ENCODE results near the gene SPATA33.
"Not testable (repeated sequence)": the region's sequence is repeated elsewhere in the genome, so short reads cannot be mapped to it uniquely, and the experiment has no call there.

The SPATA33 gene

DNA sequence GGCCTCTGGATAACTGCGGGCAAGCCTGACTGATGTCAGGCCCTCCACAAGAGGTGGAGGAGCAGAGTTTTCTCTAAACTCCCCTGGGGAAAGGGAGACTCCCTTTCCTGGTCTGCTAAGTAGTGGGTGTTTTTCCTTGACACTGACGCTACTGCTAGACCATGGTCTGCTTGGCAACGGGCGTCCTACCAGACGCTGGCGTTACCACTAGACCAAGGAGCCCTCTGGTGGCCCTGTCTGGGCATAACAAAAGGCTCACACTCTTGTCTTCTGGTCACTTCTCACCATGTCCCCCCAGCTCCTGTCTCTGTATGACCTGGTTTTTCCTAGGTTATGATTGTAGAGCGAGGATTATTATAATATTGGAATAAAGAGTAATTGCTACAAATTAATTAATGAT is 9.4 kb downstream of the SPATA33 start:
- not testable (repeated sequence) for DNase-seq

DNA sequence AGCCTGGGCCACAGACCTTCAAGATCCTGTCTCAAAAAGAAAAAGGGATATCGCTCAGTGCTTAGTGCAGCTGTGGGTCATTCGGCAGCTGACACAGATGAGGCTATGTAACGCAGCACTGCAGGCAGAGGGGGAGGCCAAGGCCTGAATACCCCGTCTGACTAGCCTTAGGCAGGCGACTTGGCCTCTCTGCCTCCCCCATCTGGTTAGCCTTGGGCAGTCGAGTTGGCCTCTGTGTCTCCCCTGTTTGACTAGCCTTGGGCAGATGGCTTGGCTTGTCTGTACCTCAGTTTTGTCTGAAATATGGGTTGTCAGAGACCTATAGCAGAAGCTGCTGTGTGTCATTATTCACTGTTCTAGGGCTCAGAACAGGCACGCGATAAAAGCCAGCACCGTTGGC is 10.0 kb downstream of the SPATA33 start:
- DNase-seq, result no peak

DNA sequence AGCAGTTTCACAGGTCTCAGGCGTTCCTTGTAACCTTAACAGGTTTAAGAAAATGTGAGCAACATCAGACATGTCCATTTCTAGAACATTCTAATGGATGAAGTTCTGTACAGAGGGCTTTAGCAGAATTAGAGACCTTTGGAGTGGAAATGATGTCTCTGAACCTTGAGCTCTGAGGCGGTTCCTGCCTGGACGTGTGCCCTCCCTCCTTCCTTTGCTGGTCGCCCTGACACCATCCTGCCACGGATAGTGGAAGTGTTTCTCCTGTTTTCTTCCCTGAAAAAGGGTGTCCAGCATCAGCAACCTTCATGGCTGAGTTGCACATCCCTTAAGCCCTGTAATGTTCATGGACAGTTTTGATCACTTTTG is 11.1 kb downstream of the SPATA33 start:
- DNase-seq, result no peak

DNA sequence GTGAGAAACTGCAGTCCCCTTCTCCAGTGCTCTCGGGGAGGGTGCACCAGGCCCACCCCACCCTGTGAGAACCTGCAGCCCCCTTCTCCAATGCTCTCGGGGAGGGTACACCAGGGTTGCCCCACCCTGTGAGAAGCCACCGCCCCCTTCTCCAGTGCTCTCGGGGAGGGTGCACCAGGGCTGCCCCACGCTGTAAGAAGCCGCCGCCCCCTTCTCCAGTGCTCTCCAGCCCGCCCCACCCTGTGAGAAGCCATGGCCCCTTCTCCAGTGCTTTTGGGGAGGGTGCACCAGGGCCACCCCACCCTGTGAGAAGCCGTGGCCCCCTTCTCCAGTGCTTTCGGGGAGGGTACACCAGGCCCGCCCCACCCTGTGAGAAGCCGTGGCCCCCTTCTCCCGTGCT is 12.1 kb downstream of the SPATA33 start:
- DNase-seq, result no peak

DNA sequence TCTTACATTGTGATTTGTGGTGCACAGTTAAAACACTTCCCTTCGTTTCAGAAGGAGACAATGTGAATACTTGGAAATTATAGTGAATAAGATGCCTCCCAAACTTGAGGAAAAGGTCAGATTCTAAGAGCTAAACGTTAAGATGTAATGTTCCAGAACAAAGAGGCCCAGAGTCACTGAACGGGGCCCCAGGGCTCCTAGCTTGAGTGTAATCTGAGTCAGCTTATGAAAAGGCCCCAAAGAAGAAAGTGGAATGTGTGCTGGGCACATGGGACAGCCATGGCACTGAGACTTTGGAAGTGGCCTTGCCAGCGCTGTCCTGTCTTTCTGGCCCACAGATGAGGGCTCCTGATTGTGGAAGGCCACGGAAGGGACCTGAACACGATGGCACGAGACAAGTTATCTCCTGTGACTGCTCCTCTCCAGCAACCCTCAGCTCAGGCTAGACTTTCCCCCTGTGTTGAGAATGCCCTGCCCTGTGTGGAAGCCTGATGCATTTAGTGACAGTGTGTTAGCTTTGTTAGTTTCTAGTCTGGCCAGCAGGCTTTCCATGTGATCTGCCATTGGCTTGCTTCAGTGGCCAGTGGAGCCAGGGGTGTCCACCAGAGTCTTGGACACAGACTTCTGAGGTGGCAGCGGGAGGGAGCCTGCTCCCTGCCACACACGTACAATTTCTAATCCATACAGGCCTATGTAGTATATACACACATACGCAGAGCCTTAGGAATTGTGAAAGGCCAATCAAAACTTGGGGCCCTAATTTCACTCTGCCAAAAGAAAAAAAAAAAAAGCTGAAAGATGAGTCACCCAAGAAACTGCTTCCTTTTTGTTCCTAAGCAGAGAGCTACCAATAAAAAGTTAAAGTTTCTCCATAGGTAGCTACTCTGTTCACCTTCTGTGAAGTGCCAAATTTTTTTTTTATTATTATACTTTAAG is 13.1 kb downstream of the SPATA33 start:
- no peak for DNase-seq

DNA sequence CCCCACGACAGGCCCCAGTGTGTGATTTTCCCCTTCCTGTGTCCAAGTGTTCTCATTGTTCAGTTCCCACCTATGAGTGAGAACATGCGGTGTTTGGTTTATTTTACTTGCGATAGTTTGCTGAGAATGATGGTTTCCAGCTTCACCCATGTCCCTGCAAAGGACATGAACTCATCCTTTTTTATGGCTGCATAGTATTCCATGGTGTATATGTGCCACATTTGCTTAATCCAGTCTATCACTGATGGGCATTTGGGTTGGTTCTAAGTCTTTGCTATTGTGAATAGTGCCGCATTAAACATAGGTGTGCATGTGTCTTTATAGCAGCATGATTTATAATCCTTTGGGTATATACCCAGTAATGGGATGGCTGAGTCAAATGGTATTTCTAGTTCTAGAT is 13.9 kb downstream of the SPATA33 start:
- DNase-seq, result not testable (repeated sequence)

DNA sequence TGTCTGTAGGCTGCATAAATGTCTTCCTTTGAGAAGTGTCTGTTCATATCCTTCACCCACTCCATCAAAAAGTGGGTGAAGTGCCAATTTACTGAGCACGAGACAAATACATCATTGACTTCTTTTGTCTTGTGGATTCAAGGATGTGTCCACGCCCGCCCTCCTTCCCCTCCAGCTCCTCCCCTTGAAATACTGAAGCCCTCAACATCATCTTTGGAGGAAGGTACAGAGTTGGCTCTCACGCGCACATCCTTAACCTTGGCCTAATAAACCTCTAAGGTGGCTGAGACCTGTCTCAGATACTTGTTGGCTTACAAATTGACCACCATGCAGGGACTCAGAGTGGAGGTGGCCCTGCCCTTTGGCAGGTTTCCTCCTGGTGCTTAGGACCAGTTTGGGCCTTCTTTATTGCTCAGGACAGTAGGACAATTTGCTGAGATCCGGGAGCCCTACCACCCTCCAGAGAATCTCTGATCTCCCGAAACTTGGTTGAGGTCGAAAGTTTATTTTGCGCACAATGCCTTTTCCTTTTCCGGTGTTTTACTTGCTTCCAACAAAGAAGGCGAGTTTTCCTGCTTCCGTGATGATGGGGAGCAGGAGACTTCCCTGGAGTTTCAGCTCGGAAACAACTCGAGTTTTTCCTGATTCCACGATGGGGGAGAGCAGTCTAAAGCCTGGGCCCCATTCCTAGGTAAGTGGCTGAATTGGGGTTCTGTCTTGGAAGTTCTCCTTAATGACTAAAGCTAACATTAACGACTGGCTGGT is 14.7 kb downstream of the SPATA33 start:
- no peak for DNase-seq

DNA sequence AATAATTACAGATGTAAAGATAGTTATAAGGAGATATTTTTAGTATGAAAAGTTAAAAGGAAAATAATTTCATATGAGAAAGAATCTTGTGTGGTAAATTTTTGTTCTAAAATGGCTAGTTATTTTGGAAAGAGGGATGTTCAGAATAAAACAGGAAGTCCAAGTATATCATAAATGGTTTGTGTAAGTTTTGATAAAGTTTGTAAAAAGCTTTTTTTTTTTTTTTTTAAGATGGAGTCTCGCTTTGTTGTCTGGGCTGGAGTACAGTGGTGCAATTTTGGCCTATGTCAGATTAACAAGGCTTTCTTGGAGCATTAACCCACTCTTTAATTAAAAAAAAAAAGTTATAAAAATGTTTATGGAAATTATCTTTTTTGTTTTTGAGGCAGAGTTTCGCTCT is 20.6 kb downstream of the SPATA33 start:
- no peak for DNase-seq

DNA sequence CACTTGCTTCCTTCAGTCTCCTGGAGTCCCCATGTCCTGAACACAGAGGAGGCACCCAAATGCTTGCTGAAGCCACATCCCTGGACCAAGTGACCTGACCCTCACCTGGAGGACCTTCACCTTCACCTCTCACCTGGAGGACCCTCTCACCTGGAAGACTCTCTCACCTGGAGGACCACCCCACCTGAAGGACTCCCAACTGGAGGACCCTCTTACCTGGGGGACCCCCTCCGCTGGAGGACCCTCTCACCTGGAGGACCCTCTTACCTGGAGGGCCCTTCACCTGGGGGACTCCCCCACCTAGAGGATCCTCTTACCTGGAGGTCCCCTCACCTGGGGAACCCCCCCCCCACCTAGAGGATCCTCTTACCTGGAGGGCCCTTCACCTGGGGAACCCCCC is 28.3 kb downstream of the SPATA33 start:
- no peak for DNase-seq

DNA sequence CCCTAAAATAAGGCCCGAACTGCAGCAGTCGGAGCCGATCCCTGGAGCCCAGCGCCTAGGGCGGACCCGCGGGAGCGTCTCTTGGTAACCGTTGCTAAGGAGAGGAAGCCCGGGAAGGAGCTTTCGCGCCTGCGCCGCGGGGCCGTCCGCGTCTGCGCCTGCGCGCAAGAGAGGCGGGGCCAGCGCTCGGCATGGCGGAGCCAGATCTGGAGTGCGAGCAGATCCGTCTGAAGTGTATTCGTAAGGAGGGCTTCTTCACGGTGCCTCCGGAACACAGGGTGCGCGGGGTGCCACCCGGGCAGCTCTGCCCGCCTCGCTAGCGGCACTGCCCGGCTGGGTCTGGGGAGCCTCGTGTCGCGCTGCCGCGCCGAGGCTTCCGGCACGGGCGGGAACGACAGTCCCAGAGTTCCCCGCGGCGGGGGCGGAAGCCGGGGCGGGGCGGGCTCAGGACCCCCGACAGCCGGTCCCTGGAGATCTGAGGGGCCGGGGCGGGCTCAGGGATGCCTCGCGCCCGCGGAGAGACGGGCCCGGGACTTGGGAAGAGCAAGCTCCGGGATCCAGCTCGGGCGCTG is 29.0 kb downstream of the SPATA33 start, which contains the start of gene CDK10:
Gene CDK10 (plus strand): TSS at position 170 of the 572 bp plus-strand sequence. CDS start 22 bp downstream, at position 192.
- DNase-seq, result peak; percentile 92

DNA sequence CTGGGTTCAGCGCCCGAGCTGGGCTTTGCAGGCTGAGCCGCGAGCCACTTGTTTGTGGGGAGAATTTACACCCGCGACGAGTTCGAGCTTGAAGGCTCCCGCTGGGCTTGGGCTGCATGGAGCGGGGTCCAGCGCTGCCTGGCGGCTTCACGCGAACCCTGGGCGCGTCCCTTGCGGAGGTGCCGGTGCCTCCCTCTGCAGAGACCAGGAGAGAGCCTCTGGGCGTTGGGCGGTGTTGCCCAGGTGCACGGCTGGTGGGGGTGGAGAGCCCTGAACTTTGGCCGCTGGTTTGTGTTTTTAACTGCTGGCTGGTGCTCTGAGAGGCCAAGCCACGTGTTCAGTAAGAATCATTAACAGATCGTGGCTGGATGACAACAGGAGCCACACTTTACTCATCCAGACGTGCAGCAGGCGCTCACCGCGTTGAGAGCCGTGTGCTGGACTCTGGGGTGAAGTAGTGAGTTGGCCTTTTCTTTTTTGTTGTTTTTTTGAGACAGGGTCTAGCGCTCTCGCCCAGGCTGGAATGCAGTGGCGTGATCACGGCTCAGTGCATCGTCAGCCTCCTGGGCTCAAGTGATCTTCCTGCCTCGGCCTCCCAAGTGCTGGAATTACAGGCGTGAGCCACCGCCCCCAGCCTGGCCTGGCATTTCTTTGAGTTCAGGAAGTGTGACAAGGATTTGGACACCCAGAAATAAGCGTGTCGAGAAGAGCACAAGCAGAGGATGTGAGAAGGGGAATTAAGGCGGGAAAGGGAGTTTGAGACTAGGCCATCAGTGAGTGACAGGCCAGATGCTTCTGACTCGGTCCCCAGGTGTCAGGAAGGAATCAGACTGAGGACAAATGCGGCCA is 29.7 kb downstream of the SPATA33 start:
- DNase-seq, result no peak

DNA sequence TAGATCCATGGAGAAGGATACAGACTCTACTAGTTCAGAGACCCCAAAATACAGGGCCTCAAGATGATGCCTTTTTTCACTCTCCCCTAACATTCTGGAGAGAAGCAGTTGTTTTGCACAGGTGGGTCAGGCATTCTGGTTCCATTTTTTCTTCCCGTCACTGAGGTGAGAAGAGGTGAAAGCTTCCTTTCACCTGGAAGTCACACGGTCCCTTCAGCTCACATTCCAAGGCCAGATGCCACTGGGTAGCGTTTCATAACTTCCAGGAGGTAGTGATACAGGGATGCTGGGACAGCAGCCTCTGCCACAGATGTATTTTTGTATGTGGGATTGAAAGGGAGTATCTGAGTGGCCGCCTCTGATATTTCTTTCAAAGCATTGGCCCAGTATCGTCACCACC is 30.8 kb downstream of the SPATA33 start:
- DNase-seq, result no peak

DNA sequence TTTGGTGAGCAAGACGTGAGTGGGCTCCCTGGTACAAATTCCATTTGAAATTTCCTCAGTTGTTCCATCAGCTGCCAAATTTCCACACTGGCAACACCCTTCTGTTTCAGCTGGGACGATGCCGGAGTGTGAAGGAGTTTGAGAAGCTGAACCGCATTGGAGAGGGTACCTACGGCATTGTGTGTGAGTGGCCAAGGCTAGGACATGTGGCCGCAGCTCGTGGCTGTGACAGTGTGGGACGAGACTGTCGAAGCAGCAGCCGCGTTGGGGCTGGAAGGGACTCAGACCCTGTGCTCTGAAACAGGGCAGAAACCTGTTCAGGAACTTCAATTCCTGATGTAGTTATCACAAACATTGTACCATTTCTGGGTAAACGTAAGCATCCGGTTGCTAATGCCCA is 31.5 kb downstream of the SPATA33 start:
- no peak for DNase-seq

DNA sequence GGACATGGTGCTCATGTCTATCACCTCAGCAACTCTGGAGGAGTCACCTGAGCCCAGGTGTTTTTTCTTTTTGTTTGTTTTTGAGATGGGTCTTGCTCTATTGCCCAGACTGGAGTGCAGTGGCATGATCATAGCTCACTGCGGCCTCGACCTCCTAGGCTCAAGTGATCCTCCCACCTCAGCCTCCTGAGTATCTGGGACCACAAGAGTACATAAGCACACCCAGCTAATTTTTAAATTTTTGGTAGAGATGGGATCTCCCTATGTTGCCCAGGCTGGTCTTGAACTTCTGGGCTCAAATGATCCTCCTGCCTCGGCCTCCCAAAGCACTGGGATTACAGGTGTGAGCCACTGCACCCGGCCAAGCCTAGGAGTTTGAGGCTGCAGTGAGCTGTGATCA is 32.0 kb downstream of the SPATA33 start:
- not testable (repeated sequence) for DNase-seq

DNA sequence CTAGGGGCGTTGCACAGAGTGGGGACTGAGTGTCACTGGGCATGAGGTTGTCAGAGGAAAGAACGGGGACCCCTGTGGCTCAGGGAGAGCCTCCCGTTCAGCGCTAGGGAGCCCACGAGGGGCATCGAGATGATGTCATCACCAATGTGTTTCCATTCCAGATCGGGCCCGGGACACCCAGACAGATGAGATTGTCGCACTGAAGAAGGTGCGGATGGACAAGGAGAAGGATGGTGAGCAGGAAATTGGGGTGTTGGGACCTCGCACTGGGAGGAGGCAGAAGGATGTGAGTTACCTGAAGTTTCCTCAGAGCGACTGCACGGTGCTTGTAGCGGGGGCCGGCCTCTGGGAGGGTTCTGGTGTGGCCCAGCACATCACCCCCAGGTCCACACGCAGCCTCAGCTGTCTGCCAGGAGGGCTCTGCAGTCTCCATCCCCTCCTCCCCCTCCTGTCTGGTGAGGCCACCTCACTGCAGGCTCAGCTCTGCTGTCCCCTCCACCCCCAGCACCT is 32.8 kb downstream of the SPATA33 start:
- DNase-seq, result no peak

DNA sequence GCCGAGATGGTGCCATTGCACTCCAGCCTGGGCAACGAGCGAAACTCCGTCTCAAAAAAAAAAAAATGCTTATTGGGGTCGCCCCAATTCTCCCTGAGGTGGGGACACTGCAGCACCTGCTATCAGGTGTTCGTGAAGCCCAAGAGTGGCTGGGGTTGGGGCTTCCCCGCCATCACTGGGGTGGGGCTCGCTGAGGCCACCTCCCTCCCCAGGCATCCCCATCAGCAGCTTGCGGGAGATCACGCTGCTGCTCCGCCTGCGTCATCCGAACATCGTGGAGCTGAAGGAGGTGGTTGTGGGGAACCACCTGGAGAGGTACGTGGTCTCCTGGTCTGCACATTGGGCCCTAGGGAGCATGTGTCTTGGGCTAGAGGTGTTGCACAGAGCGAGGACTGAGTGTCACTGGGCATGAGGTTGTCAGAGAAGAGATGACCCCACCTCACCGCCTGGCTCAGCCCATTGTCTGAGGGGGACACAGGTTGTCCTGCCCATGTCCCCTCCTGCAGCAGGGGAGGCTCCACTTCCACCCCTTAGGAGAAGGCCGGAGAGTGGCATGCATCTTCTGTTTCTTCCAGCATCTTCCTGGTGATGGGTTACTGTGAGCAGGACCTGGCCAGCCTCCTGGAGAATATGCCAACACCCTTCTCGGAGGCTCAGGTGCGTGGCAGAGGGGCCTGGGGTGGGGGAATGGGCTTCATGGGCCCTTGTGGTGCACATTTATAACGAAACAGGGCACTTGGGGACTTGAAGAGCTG is 33.8 kb downstream of the SPATA33 start:
- no peak for DNase-seq

DNA sequence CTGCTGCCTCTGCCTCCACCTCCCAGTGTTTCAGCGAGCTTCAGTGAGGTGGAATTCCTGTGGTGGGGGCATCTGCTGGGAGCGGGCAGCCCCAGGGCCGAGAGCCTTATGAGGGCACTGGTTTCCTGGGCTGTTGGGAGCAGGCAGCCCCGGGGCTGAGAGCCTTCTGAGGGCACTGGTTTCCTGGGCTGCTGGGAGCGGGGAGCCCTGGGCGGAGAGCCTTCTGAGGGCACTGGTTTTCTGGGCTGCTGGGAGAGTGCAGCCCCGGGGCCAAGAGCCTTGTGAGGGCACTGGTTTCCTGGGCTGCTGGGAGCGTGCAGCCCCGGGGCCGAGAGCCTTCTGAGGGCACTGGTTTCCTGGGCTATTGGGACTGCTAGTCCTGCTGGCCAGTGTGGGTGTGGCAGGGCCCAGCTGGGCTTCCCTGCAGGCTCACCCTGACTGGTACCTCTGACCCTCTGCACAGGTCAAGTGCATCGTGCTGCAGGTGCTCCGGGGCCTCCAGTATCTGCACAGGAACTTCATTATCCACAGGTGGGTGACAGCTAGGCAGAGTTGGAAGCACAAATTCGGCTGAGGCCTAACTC is 34.4 kb downstream of the SPATA33 start:
- no peak for DNase-seq

DNA sequence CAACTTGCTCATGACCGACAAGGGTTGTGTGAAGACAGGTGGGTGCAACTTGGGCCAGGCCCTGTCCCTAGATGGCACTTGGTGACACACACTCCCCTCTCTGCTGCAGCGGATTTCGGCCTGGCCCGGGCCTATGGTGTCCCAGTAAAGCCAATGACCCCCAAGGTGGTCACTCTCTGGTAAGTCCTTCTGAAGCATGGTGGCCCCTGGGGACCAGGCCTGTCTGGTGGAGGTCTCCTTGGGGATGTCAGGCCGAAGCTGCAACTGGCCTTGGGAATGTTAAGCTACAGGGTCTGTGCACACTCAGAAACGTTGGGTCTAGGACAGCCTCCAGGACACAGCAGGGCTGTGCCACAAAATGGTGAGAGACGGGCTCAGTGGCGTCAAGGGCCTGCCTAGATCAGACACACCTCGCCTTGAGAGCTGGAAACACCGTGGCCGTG is 35.7 kb downstream of the SPATA33 start:
- DNase-seq, result no peak

DNA sequence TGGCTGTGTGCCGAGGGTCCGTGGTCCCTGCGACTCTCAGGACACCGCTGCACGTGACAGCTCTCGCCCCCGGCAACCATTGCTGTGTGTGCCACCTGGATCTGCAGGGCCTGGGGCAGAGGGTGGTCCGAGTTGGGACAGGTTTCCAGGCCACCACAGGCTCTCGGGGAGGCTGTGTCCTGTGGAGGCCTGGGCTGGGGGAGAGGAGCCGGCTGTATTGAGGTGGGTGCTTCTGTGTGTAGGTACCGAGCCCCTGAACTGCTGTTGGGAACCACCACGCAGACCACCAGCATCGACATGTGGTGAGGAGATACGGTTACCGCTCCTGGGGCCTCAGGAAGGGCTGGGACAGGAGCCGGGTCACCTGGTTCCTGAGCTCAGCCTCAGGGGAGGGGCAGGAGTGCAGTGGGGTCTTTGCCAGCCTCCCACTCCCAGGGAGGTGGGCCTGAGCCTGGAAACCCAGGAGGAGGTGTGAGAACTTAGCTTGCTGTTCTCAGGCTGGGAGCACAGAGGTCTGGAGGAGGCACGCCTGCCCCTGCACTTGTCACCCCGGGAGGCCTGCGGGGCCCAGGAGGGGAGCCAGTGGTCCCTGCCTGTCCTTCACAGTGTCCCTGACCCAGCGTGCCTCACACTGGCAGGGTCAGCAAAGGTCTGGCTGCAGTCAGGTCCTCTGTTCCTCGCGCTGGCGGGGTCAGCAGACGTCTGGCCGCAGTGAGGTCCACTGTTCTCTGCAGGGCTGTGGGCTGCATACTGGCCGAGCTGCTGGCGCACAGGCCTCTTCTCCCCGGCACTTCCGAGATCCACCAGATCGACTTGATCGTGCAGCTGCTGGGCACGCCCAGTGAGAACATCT is 36.5 kb downstream of the SPATA33 start:
- no peak for DNase-seq

DNA sequence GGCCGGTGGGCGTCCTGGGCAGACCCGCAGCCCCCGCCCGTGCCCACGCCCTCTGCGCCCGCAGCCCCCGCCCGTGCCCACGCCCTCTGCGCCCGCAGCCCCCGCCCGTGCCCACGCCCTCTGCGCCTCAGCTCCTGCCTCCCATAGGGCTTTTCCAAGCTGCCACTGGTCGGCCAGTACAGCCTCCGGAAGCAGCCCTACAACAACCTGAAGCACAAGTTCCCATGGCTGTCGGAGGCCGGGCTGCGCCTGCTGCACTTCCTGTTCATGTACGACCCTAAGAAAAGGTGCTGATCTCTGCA is 37.1 kb downstream of the SPATA33 start:
- DNase-seq, result not testable (repeated sequence)
